H1 (cell line): ENCODE results near the gene TSC22D3. TPM values are rescaled to one million over a fixed set of nuclear protein-coding genes. Genes with fewer than 3 reads are reported as not detected.

Source experiments
- E2F6 ChIP-seq: IDR thresholded peaks from 2 replicates; pipeline ENCODE4 v1.6.1; 2012; ENCODE audit warnings: inconsistent platforms
- RBBP5 ChIP-seq: IDR thresholded peaks from 2 replicates; pipeline ENCODE4 v1.7.1; 2012; ENCODE audit warnings: low read depth, mild to moderate bottlenecking, inconsistent platforms, low read length, moderate library complexity, borderline replicate concordance
- polyA plus RNA-seq, 7 experiments: library from polyadenylated mRNA; depleted of rRNA in 3 of 7; stranded (reverse) in 5 of 7; unstranded in 2 of 7; fragments of >200 nt in 5 of 7; fragments of 200-250 nt in 2 of 7; gene quantifications; 1 replicate in 5 of 7; 2 replicates in 1 of 7; 4 replicates in 1 of 7; pipeline versions ENCODE4 v1.2.1 to v1.2.3, GENCODE V29; 2011 to 2013; ENCODE audit warnings: missing spikeins in 2 of 7, mixed read lengths in 2 of 7
- total RNA-seq: library from RNA; stranded (reverse); fragmentation: NEBNext Ultra II Directional; extraction: Animal tissue kit (Norgen Biotek cat#: 25700); gene quantifications from 2 replicates; pipeline ENCODE4 v1.2.1, GENCODE V29; 2021

TSC22D3 gene
- total and polyA plus RNA-seq, 2 of the 8 experiments (the other 6 are each of a cell fraction or from before 2014, with no cell fraction given) = 7.6 to 12.9 TPM

- TF ChIP-seq RBBP5 = no peak
- no peak for TF ChIP-seq E2F6
Observed at GRCh38 chrX:107683124-107683895, 92.3 kb downstream of the TSC22D3 start (continued).
